A673 (cell line): ENCODE results near the gene RNF215. TPM values are rescaled to one million over a fixed set of nuclear protein-coding genes. Genes with fewer than 3 reads are reported as not detected.

ENCODE experiments used
- BruUV-seq: library from RNA; stranded (reverse); fragments of 400-500 nt; replicated peaks from 2 replicates; lab custom pipeline; 2021; lab: Mats Ljungman, UMichigan
- CTCF ChIA-PET: fragments of 300-600 bp; sonication (Branson Sonifier 250); formaldehyde crosslinking; loops from one replicate; lab custom pipeline; 2022; ENCODE audit warnings: antibody characterized with exemption; lab: Charles Lee
- POLR2A ChIA-PET: fragments of 300-600 bp; sonication (Branson Sonifier 250); formaldehyde crosslinking; loops from one replicate; lab custom pipeline; 2022; ENCODE audit warnings: antibody characterized with exemption; ENCODE audit not compliant: low non-redundant PET; lab: Charles Lee
- DNase-seq: peaks from one replicate; pipeline ENCODE4 v3.0.0-alpha.2; 2015; ENCODE audit warnings: low spot score
- H3K27ac ChIP-seq: fragments of 200-600 bp; sonication (generic); 2 replicates; pipeline ENCODE4 v1.5.1; 2016; ENCODE audit warnings: mixed run types, low read depth, mild to moderate bottlenecking, mixed read lengths, antibody characterized with exemption, low read length; ENCODE audit not compliant: poor library complexity, severe bottlenecking
- H3K27me3 ChIP-seq: fragments of 200-600 bp; sonication (generic); replicated peaks from 2 replicates; pipeline ENCODE4 v1.6.1; 2017; ENCODE audit warnings: mixed run types, low read depth, mild to moderate bottlenecking, mixed read lengths, antibody characterized with exemption, low read length; ENCODE audit not compliant: insufficient read depth, poor library complexity
- H3K36me3 ChIP-seq: fragments of 200-600 bp; sonication (generic); 2 replicates; pipeline ENCODE4 v1.6.1; 2016; ENCODE audit warnings: mixed run types, mild to moderate bottlenecking, mixed read lengths, antibody characterized with exemption, low read length; ENCODE audit not compliant: insufficient read depth, poor library complexity, severe bottlenecking
- H3K4me1 ChIP-seq: fragments of 200-600 bp; sonication (generic); 2 replicates; pipeline ENCODE4 v1.6.1; 2017; ENCODE audit warnings: mixed run types, mild to moderate bottlenecking, mixed read lengths, antibody characterized with exemption, low read length; ENCODE audit not compliant: insufficient read depth, poor library complexity, severe bottlenecking
- H3K4me3 ChIP-seq: fragments of 200-600 bp; sonication (generic); 2 replicates; pipeline ENCODE4 v1.5.1; 2016; ENCODE audit warnings: low read depth, mixed run types, mild to moderate bottlenecking, mixed read lengths, low read length; ENCODE audit not compliant: poor library complexity, severe bottlenecking
- H3K9me3 ChIP-seq: fragments of 200-600 bp; sonication (generic); 2 replicates; pipeline ENCODE4 v1.6.1; 2016; ENCODE audit warnings: mixed run types, low read depth, mild to moderate bottlenecking, mixed read lengths, antibody characterized with exemption, low read length; ENCODE audit not compliant: poor library complexity, severe bottlenecking
- EZH2 ChIP-seq: fragments of 200-600 bp; sonication (generic); IDR thresholded peaks from 2 replicates; pipeline ENCODE4 v1.6.1; 2017; ENCODE audit warnings: borderline replicate concordance, low read depth, mild to moderate bottlenecking, mixed read lengths, antibody characterized with exemption, low read length; ENCODE audit not compliant: poor library complexity, severe bottlenecking
- intact Hi-C: fragments of 100-400 bp; cut with micrococcal nuclease; formaldehyde crosslinking; loops from one replicate; pipeline ENCODE4 v1.10.0; 2022; ENCODE audit not compliant: unreplicated experiment
- total RNA-seq: library from RNA; stranded (reverse); gene quantifications from 2 replicates; pipeline ENCODE4 v1.2.3, GENCODE V29; 2021
- TF ChIP-seq, protein P1 (sequence below): fragments of 300-800, 200-600 bp; sonication (generic); conservative IDR thresholded peaks from 2 replicates; pipeline ENCODE4 v1.5.1; 2017; ENCODE audit warnings: low read depth, mild to moderate bottlenecking, antibody characterized with exemption, low read length, moderate library complexity, mixed read lengths

The RNF215 gene
- total RNA-seq, 1 experiment from 2014 or later = 18.9 TPM

DNA sequence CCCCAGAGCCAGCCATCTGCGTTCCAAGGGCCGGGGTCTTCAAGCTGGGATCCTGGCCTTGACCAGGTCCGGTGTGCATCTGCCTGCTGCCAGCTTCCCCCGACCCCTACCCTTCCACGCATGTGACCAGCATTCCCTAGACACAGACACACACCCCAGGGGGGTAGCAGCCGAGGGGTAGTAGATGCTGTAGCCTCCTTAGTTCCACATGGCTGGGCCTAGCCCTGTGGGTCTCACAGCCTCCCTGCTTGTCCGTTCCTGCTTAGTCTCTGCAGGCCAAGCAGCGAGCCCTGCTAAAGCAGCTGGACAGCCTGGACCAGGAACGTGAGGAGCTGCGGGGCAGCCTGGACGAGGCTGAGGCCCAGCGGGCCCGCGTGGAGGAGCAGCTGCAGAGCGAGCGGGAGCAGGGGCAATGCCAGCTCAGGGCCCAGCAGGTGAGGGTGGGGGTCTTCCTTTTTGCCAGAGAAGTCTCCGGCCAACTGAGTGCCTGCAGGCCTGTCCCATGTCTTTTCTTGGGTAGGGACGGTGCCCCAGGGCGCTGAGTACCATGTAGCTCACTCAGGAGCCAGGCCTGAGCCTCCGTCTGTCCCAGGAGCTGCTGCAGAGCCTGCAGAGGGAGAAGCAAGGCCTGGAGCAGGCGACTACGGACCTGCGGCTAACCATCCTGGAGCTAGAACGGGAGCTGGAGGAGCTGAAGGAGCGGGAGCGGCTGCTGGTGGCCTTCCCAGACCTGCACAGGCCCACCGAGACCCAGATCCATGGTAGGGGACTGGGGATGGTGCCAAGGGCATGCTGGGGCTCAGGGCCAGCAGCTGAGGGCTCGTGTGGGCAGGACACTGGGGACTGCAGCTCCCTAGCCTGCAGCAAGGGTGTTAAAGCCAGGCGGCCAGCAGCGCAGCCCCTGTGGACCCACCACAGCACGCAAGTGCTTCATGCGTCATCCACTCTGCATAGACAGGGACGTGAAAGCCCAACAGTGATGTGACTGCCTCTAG is 13.6 kb downstream of the RNF215 start:
- ChIA-PET CTCF (no interaction called here), POLR2A (no interaction called here)
- intact Hi-C loops = no loop called here
- Histone ChIP-seq H3K27ac (no peak overlapping the region), H3K4me3 (no peak overlapping the region), H3K9me3 (no peaks in the 10 kb centered on the region), H3K4me1 (no peaks in the 10 kb centered on the region), H3K36me3 (no peaks in the 10 kb centered on the region), H3K27me3 (no peaks in the 10 kb centered on the region)
- TF ChIP-seq, protein P1, sequence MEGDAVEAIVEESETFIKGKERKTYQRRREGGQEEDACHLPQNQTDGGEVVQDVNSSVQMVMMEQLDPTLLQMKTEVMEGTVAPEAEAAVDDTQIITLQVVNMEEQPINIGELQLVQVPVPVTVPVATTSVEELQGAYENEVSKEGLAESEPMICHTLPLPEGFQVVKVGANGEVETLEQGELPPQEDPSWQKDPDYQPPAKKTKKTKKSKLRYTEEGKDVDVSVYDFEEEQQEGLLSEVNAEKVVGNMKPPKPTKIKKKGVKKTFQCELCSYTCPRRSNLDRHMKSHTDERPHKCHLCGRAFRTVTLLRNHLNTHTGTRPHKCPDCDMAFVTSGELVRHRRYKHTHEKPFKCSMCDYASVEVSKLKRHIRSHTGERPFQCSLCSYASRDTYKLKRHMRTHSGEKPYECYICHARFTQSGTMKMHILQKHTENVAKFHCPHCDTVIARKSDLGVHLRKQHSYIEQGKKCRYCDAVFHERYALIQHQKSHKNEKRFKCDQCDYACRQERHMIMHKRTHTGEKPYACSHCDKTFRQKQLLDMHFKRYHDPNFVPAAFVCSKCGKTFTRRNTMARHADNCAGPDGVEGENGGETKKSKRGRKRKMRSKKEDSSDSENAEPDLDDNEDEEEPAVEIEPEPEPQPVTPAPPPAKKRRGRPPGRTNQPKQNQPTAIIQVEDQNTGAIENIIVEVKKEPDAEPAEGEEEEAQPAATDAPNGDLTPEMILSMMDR = no peak
- no peak for TF ChIP-seq EZH2
- DNase-seq = no peak
- no TSS peak for BruUV-seq

DNA sequence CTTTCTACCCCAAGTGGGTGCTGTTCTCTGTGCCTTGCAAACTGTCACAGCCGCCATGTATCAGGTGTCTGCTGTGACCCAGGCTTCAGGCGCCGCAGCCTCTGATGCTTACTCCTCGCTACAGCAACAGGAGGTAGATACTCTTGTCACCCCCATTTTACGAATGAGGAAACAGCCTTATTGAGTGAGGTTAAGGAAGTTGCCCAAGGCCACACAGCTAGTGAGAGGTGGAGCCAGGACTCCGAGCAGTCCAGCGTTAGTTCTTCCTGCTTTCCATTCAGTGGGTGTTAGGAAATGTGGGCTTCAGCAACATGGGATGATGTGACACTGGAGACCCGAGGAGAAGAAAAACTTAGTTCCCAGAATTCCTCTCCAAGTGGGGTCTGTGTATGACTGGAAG is 14.3 kb downstream of the RNF215 start:
- TF ChIP-seq, protein P1 = no peak
- TF ChIP-seq EZH2 = no peak
- ChIA-PET POLR2A (no interaction called here), CTCF (no interaction called here)
- Histone ChIP-seq H3K36me3 (no peaks in the 10 kb centered on the region), H3K4me3 (no peak overlapping the region), H3K27ac (no peak overlapping the region), H3K4me1 (no peaks in the 10 kb centered on the region), H3K27me3 (no peaks in the 10 kb centered on the region), H3K9me3 (no peaks in the 10 kb centered on the region)
- DNase-seq = no peak
- intact Hi-C loops = no loop called here
- BruUV-seq = no TSS peak

DNA sequence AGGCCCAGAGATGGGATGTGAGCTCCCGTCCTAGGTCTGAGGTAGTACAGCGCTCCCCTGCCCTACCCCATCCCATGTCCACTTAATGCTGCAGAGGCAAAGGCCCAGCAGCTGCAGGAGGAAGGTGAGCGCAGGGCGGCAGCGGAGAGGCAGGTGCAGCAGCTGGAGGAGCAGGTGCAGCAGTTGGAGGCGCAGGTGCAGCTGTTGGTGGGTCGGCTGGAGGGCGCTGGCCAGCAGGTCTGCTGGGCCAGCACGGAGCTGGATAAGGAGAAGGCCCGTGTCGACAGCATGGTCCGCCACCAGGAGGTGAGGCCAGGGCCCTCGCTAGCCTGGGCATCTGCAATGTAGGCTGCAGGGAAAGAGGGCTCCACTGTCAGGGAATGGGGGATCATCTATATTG is 15.2 kb downstream of the RNF215 start:
- TF ChIP-seq, protein P1 = no peak
- no peak for TF ChIP-seq EZH2
- Histone ChIP-seq H3K4me3 (no peak overlapping the region), H3K4me1 (no peaks in the 10 kb centered on the region), H3K27me3 (no peaks in the 10 kb centered on the region), H3K9me3 (no peaks in the 10 kb centered on the region), H3K36me3 (no peaks in the 10 kb centered on the region), H3K27ac (no peak overlapping the region)
- no TSS peak for BruUV-seq
- DNase-seq = no peak
- intact Hi-C loops = no loop called here
- POLR2A ChIA-PET = no interaction called here
- CTCF ChIA-PET = no interaction called here
